ENCODE results near the gene BIN1.

GRCh38 chr2:127054996-127055785, 51.8 kb downstream of the BIN1 start:
- no peak for TF ChIP-seq POLR2A (IDR thresholded peaks at IDR 0.05)
- no peak for TF ChIP-seq CTCF (IDR thresholded peaks at IDR 0.05)
